Ectodermal cell (in vitro differentiated cells): ENCODE results near the gene EFNA1.

Experiments
- H3K27ac ChIP-seq: 2 replicates; pipeline ENCODE4 v1.7.0; 2013; ENCODE audit warnings: mild to moderate bottlenecking, low read depth, low read length; ENCODE audit not compliant: insufficient read depth, poor library complexity, severe bottlenecking
- H3K27me3 ChIP-seq: 2 replicates; pipeline ENCODE4 v1.7.0; 2013; ENCODE audit warnings: mild to moderate bottlenecking, low read length; ENCODE audit not compliant: insufficient read depth, control insufficient read depth, poor library complexity, severe bottlenecking
- H3K36me3 ChIP-seq: one replicate; pipeline ENCODE4 v1.7.0; 2013; ENCODE audit warnings: low read length; ENCODE audit not compliant: control insufficient read depth, insufficient read depth
- H3K4me1 ChIP-seq: one replicate; pipeline ENCODE4 v1.7.0; 2013; ENCODE audit warnings: low read length; ENCODE audit not compliant: control insufficient read depth, insufficient read depth
- H3K4me3 ChIP-seq: 2 replicates; pipeline ENCODE4 v1.7.0; 2013; ENCODE audit warnings: low read depth, low read length, control low read depth; ENCODE audit not compliant: insufficient read depth
- H3K9me3 ChIP-seq: 2 replicates; pipeline ENCODE4 v1.7.0; 2013; ENCODE audit warnings: mild to moderate bottlenecking, low read length, moderate library complexity; ENCODE audit not compliant: control insufficient read depth
- WGBS, 2 experiments: methylation state at CpG; one replicate each; pipeline ENCODE4 v1.1.7; 2013; ENCODE audit warnings: missing lambda C conversion rate in 2 of 2; 5-methylcytosine and 5-hydroxymethylcytosine counted together

The EFNA1 gene

GRCh38 chr1:155181371-155182051 lies 53.8 kb downstream of the EFNA1 start:
- no peak overlapping the region for H3K27ac ChIP-seq
- H3K27me3 ChIP-seq, result no peaks in the 10 kb centered on the region
- H3K36me3 ChIP-seq, result peaks cover 22% of the 10 kb centered on the region
- no peaks in the 10 kb centered on the region for H3K9me3 ChIP-seq
- H3K4me1 ChIP-seq, result peaks cover 6% of the 10 kb centered on the region
- WGBS, 2 experiments, result 95 to 96% methylated on average over 18 of the region's 18 CpGs
- no peak overlapping the region for H3K4me3 ChIP-seq

GRCh38 chr1:155182052-155182550 lies 54.4 kb downstream of the EFNA1 start:
- Histone ChIP-seq H3K4me3 (no peak overlapping the region), H3K9me3 (no peaks in the 10 kb centered on the region), H3K4me1 (peaks cover 6% of the 10 kb centered on the region), H3K36me3 (peaks cover 22% of the 10 kb centered on the region), H3K27ac (no peak overlapping the region), H3K27me3 (no peaks in the 10 kb centered on the region)
- WGBS, 2 experiments, result 92 to 98% methylated on average over 7 of the region's 7 CpGs

- H3K27me3 ChIP-seq, result no peaks in the 10 kb centered on the region
- H3K4me1 ChIP-seq, result peaks cover 6% of the 10 kb centered on the region
- peaks cover 12% of the 10 kb centered on the region for H3K36me3 ChIP-seq
- no peak overlapping the region for H3K27ac ChIP-seq
- WGBS, 2 experiments, result 94 to 95% methylated on average over 20 of the region's 20 CpGs
- H3K4me3 ChIP-seq, result no peak overlapping the region
- no peaks in the 10 kb centered on the region for H3K9me3 ChIP-seq
Observed at GRCh38 chr1:155183775-155184221, 56.1 kb downstream of the EFNA1 start.

- no peak overlapping the region for H3K27ac ChIP-seq
- WGBS, 2 experiments, result 95 to 97% methylated on average over 4 of the region's 4 CpGs
Observed at GRCh38 chr1:155184351-155184811, 56.7 kb downstream of the EFNA1 start.

More at GRCh38 chr1:155184351-155184811, 56.7 kb downstream of the EFNA1 start:
- Histone ChIP-seq H3K36me3 (peaks cover 8% of the 10 kb centered on the region), H3K27me3 (no peaks in the 10 kb centered on the region), H3K4me3 (no peak overlapping the region), H3K9me3 (no peaks in the 10 kb centered on the region), H3K4me1 (peaks cover 6% of the 10 kb centered on the region)
